IMR-90 (cell line): ENCODE data around the gene SLCO3A1.

Experiments used
- BHLHE40 ChIP-seq: fragments of 150-350 bp; IDR thresholded peaks from 2 replicates; pipeline ENCODE4 v1.6.1; 2016; ENCODE audit warnings: mild to moderate bottlenecking, low read depth, low read length
- CEBPB ChIP-seq: IDR thresholded peaks from 2 replicates; pipeline ENCODE4 v1.6.1; 2012; ENCODE audit warnings: low read depth, low read length, improper control_type of control experiment
- CHD1 ChIP-seq: IDR thresholded peaks from 2 replicates; pipeline ENCODE4 v1.6.1; 2012; ENCODE audit warnings: low read depth, low read length, improper control_type of control experiment
- MAFK ChIP-seq: IDR thresholded peaks from 2 replicates; pipeline ENCODE4 v1.6.1; 2012; ENCODE audit warnings: low read depth, low read length, improper control_type of control experiment
- MAZ ChIP-seq: IDR thresholded peaks from 2 replicates; pipeline ENCODE4 v1.6.1; 2012; ENCODE audit warnings: low read depth, mild to moderate bottlenecking, low read length, improper control_type of control experiment, moderate library complexity, borderline replicate concordance
- MXI1 ChIP-seq: IDR thresholded peaks from 2 replicates; pipeline ENCODE4 v1.6.1; 2012; ENCODE audit warnings: low read depth, mild to moderate bottlenecking, low read length, moderate library complexity, borderline replicate concordance
- POLR2A ChIP-seq: IDR thresholded peaks from 2 replicates; pipeline ENCODE4 v1.6.1; 2012; ENCODE audit warnings: mild to moderate bottlenecking, low read depth, low read length
- RAD21 ChIP-seq: IDR thresholded peaks from 2 replicates; pipeline ENCODE4 v1.6.1; 2012; ENCODE audit warnings: low read length, improper control_type of control experiment
- RCOR1 ChIP-seq: IDR thresholded peaks from 2 replicates; pipeline ENCODE4 v1.6.1; 2012; ENCODE audit warnings: mild to moderate bottlenecking, low read length, improper control_type of control experiment; ENCODE audit not compliant: insufficient replicate concordance
- SMC3 ChIP-seq: fragments of 150-350 bp; IDR thresholded peaks from 2 replicates; pipeline ENCODE4 v1.6.1; 2016; ENCODE audit warnings: low read depth, mild to moderate bottlenecking, antibody characterized with exemption, low read length, moderate library complexity
- TF ChIP-seq, protein P1 (sequence below): conservative IDR thresholded peaks from 2 replicates; pipeline ENCODE4 v1.5.1; 2012; ENCODE audit warnings: mild to moderate bottlenecking, low read depth, low read length, improper control_type of control experiment
- TF ChIP-seq, protein P2 (sequence below): fragments of 150-350 bp; IDR thresholded peaks from 2 replicates; pipeline ENCODE4 v1.6.1; 2017; ENCODE audit warnings: mild to moderate bottlenecking, antibody characterized with exemption, low read length, low read depth
- TF ChIP-seq, protein P3 (sequence below): fragments of 150-350 bp; IDR thresholded peaks from 2 replicates; pipeline ENCODE4 v1.6.1; 2016; ENCODE audit warnings: low read depth, mild to moderate bottlenecking, low read length, moderate library complexity, borderline replicate concordance

DNA sequence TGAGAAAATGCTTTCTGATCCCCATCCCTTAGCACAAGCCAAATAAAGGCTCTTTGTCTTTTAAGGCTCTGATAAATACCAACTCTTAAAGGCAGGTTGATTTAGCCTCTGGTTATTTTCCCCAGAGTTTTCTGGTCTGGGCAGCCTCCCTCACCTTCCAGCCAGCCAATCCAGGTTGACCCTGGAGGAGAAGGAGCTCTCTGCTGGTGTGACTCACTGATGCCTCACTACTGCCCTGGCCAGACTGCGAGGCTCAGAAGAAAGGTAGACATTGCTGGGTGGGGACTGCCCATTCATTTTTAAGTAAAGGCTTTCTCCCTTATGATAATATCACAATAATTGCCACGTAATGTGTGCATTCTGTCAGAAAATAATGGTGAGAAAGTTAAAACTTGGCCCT, 37.1 kb downstream of the SLCO3A1 start:
- TF ChIP-seq, protein P1, sequence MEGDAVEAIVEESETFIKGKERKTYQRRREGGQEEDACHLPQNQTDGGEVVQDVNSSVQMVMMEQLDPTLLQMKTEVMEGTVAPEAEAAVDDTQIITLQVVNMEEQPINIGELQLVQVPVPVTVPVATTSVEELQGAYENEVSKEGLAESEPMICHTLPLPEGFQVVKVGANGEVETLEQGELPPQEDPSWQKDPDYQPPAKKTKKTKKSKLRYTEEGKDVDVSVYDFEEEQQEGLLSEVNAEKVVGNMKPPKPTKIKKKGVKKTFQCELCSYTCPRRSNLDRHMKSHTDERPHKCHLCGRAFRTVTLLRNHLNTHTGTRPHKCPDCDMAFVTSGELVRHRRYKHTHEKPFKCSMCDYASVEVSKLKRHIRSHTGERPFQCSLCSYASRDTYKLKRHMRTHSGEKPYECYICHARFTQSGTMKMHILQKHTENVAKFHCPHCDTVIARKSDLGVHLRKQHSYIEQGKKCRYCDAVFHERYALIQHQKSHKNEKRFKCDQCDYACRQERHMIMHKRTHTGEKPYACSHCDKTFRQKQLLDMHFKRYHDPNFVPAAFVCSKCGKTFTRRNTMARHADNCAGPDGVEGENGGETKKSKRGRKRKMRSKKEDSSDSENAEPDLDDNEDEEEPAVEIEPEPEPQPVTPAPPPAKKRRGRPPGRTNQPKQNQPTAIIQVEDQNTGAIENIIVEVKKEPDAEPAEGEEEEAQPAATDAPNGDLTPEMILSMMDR = no peak
- no peak for TF ChIP-seq POLR2A
- TF ChIP-seq MAFK = no peak
- no peak for TF ChIP-seq RAD21
- no peak for TF ChIP-seq CHD1
- no peak for TF ChIP-seq MXI1
- TF ChIP-seq, protein P2, sequence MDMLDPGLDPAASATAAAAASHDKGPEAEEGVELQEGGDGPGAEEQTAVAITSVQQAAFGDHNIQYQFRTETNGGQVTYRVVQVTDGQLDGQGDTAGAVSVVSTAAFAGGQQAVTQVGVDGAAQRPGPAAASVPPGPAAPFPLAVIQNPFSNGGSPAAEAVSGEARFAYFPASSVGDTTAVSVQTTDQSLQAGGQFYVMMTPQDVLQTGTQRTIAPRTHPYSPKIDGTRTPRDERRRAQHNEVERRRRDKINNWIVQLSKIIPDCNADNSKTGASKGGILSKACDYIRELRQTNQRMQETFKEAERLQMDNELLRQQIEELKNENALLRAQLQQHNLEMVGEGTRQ = no peak
- no peak for TF ChIP-seq SMC3
- TF ChIP-seq, protein P3, sequence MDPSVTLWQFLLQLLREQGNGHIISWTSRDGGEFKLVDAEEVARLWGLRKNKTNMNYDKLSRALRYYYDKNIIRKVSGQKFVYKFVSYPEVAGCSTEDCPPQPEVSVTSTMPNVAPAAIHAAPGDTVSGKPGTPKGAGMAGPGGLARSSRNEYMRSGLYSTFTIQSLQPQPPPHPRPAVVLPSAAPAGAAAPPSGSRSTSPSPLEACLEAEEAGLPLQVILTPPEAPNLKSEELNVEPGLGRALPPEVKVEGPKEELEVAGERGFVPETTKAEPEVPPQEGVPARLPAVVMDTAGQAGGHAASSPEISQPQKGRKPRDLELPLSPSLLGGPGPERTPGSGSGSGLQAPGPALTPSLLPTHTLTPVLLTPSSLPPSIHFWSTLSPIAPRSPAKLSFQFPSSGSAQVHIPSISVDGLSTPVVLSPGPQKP = no peak
- TF ChIP-seq BHLHE40 = no peak
- no peak for TF ChIP-seq RCOR1
- no peak for TF ChIP-seq MAZ
- no peak for TF ChIP-seq CEBPB
